ENCODE measurements around the gene C1orf216. TPM values are rescaled to one million over a fixed set of nuclear protein-coding genes. Genes with fewer than 3 reads are reported as not detected.

Gene C1orf216
- total and polyA plus RNA-seq, 2 of the 8 experiments (the other 6 are each of a cell fraction or from before 2014, with no cell fraction given): 7.5 to 10.8 TPM

GRCh38 chr1:35691080-35691479, 27.6 kb downstream of the C1orf216 start:
- FAIRE-seq (no peak), DNase-seq (ENCODE audit: low read depth in 1 of 2, low spot score in 2 of 2) (no peak)
- Histone ChIP-seq H4K91ac (replicated peaks; ENCODE audit: insufficient read length, low read length) (no peak overlapping the region), H3K4me3 (ENCODE audit: extremely low read depth in 1 of 4, insufficient read depth in 2 of 4, low read depth in 3 of 4, low read length in 4 of 4) (peak overlapping the region in 2 of 4 experiments; percentile 3 to 6; a peak in 3 of 8 replicates), H3K23me2 (ENCODE audit: low read depth, low read length) (no peaks in the 10 kb centered on the region), H2AK5ac (ENCODE audit: low read depth, low read length) (no peak overlapping the region), H3K27me3 (replicated peaks in 1 of 4; ENCODE audit: control insufficient read depth in 3 of 4, extremely low read depth in 1 of 4, insufficient read depth in 3 of 4, low read length in 3 of 4) (no peaks in the 10 kb centered on the region), H2AFZ (ENCODE audit: low read length) (no peak overlapping the region), H3K4me1 (replicated peaks in 1 of 4; ENCODE audit: control insufficient read depth in 3 of 4, insufficient read depth in 4 of 4, low read length in 3 of 4) (peaks cover 2 to 14% (median 5%) of the 10 kb centered on the region in 4 experiments; a peak in 6 of 7 replicates), H3K23ac (ENCODE audit: insufficient read length) (no peak overlapping the region), H2BK20ac (ENCODE audit: low read length) (peak overlapping the region; percentile 48; the same call in 1 of the 2 replicates), H3K14ac (ENCODE audit: insufficient read length) (no peak overlapping the region), H2BK5ac (ENCODE audit: low read depth, low read length) (peak overlapping the region; percentile 35; the same call in 1 of the 2 replicates), H4K20me1 (replicated peaks in 1 of 2; ENCODE audit: control insufficient read depth in 1 of 2, insufficient read depth in 2 of 2, low read length in 2 of 2) (no peaks in the 10 kb centered on the region), H3K79me1 (ENCODE audit: low read depth, low read length) (no peaks in the 10 kb centered on the region), H3K56ac (replicated peaks; ENCODE audit: insufficient read length, low read depth, low read length) (no peak overlapping the region), H2BK120ac (replicated peaks; ENCODE audit: low read depth, low read length) (no peak overlapping the region), H2BK12ac (ENCODE audit: low read depth, low read length) (peak overlapping the region; percentile 9; the same call in 1 of the 2 replicates), H3K18ac (ENCODE audit: extremely low read depth, low read length) (peak overlapping the region; percentile 60; the same call in 1 of the 2 replicates), H3K79me2 (ENCODE audit: control insufficient read depth in 1 of 2, insufficient read depth in 2 of 2, low read length in 2 of 2) (no peaks in the 10 kb centered on the region), H3K36me3 (ENCODE audit: control insufficient read depth in 2 of 4, insufficient read depth in 4 of 4, low read length in 3 of 4) (no peaks in the 10 kb centered on the region), H3K4ac (replicated peaks; ENCODE audit: insufficient read length, low read depth, low read length) (no peak overlapping the region), H3K4me2 (ENCODE audit: insufficient read depth in 1 of 2, low read depth in 2 of 2, low read length in 2 of 2) (peak overlapping the region; percentile 13 to 52; a peak in 3 of 4 replicates), H3K27ac (ENCODE audit: low read depth, low read length) (no peak overlapping the region), H4K8ac (ENCODE audit: extremely low read depth, insufficient read depth, low read length) (no peak overlapping the region; the same call in 1 of the 2 replicates), H2BK15ac (ENCODE audit: low read length) (peak overlapping the region; percentile 46; the same call in 1 of the 2 replicates), H4K5ac (ENCODE audit: insufficient read length, low read depth, low read length) (no peak overlapping the region), H3K9ac (replicated peaks in 1 of 4; ENCODE audit: extremely low read depth in 1 of 4, low read depth in 3 of 4, low read length in 3 of 4) (no peak overlapping the region), H3K9me3 (ENCODE audit: insufficient read depth in 2 of 2, low read depth in 1 of 2, low read length in 1 of 2) (no peaks in the 10 kb centered on the region)
- CTCF ChIA-PET (ENCODE audit: partially characterized antibody): interaction anchor here (1.0 to 5.3 kb wide), 6 partner anchors 9 to 45 kb away, joined by 3 to 29 read pairs (median 4); no protein-coding TSS in a partner anchor
- POLR2A ChIA-PET (ENCODE audit: partially characterized antibody): interaction anchor here (0.7 to 3.2 kb wide), 9 partner anchors 8 to 106 kb away, joined by 3 to 11 read pairs (median 4); partner anchors contain the start of gene C1orf216
- WGBS, 2 experiments (ENCODE audit: extremely low coverage in 1 of 2, insufficient coverage in 1 of 2, insufficient read length in 1 of 2, insufficient replicate concordance in 2 of 2, low coverage in 1 of 2, low lambda C conversion rate in 2 of 2, missing lambda C conversion rate in 1 of 2): 33% methylated on average over 9 of the region's 9 CpGs; no CpG with 5 or more reads in 1 of the 2 experiments
- TF ChIP-seq SP1 (IDR thresholded peaks at IDR 0.05; ENCODE audit: low read depth, low read length) (no peak), EGR1 (IDR thresholded peaks at IDR 0.05; ENCODE audit: borderline replicate concordance, low read depth, low read length) (no peak), RXRA (IDR thresholded peaks at IDR 0.05; ENCODE audit: insufficient read depth, low read depth, low read length) (no peak), SRF (IDR thresholded peaks at IDR 0.05; ENCODE audit: low read depth, low read length) (no peak), JUN (IDR thresholded peaks at IDR 0.05; ENCODE audit: low read depth, low read length) (no peak), CTBP2 (IDR thresholded peaks at IDR 0.05; ENCODE audit: borderline replicate concordance, insufficient read depth, insufficient read length, low read length) (no peak)
